Neural progenitor cell (in vitro differentiated cells): ENCODE results near the gene SLC7A1. TPM values are rescaled to one million over a fixed set of nuclear protein-coding genes. Genes with fewer than 3 reads are reported as not detected.
A peak's percentile ranks its signal among the peaks of the same experiment; 100 is the strongest.

ENCODE experiments used
- DNase-seq: peaks from one replicate; pipeline ENCODE4 v3.0.0-alpha.2; 2016; ENCODE audit warnings: low spot score
- H2AFZ ChIP-seq: fragments of 200-600 bp; sonication (generic); replicated peaks from 2 replicates; pipeline ENCODE4 v1.6.1; 2016; ENCODE audit warnings: antibody characterized with exemption
- H3F3A ChIP-seq: fragments of 200-600 bp; sonication (generic); 2 replicates; pipeline ENCODE4 v1.6.1; 2016; ENCODE audit warnings: antibody characterized with exemption, low read depth
- H3K27ac ChIP-seq: fragments of 200-600 bp; sonication (generic); 2 replicates; pipeline ENCODE4 v1.5.1; 2016; ENCODE audit warnings: mild to moderate bottlenecking
- H3K27me3 ChIP-seq: fragments of 200-600 bp; sonication (generic); 2 replicates; pipeline ENCODE4 v1.6.1; 2016; ENCODE audit warnings: mild to moderate bottlenecking, moderate library complexity
- H3K36me3 ChIP-seq: fragments of 200-600 bp; sonication (generic); 2 replicates; pipeline ENCODE4 v1.5.1; 2016
- H3K4me1 ChIP-seq: fragments of 200-600 bp; sonication (generic); 2 replicates; pipeline ENCODE4 v1.6.1; 2016; ENCODE audit warnings: mixed run types
- H3K4me2 ChIP-seq: fragments of 200-600 bp; sonication (generic); 2 replicates; pipeline ENCODE4 v1.6.1; 2016
- H3K4me3 ChIP-seq: fragments of 200-600 bp; sonication (generic); 2 replicates; pipeline ENCODE4 v1.5.1; 2016
- H3K79me2 ChIP-seq: fragments of 200-600 bp; sonication (generic); 2 replicates; pipeline ENCODE4 v1.6.1; 2016; ENCODE audit warnings: low read depth
- H3K9ac ChIP-seq: fragments of 200-600 bp; sonication (generic); 2 replicates; pipeline ENCODE4 v1.6.1; 2016
- H3K9me3 ChIP-seq: fragments of 200-600 bp; sonication (generic); 2 replicates; pipeline ENCODE4 v1.5.1; 2016; ENCODE audit warnings: low read depth
- H4K20me1 ChIP-seq: fragments of 200-600 bp; sonication (generic); 2 replicates; pipeline ENCODE4 v1.6.1; 2016; ENCODE audit warnings: low read depth
- H3K27ac Mint-ChIP-seq: 3 replicates; pipeline ENCODE4 v1.8.0; 2021; ENCODE audit warnings: mixed read lengths
- H3K27me3 Mint-ChIP-seq: 2 replicates; pipeline ENCODE4 v1.8.0; 2022; ENCODE audit warnings: low read depth, mild to moderate bottlenecking, inconsistent platforms, moderate library complexity, mixed read lengths; ENCODE audit not compliant: insufficient read depth
- H3K36me3 Mint-ChIP-seq: 3 replicates; pipeline ENCODE4 v1.8.0; 2021; ENCODE audit warnings: mixed read lengths
- H3K4me1 Mint-ChIP-seq: 3 replicates; pipeline ENCODE4 v1.8.0; 2021; ENCODE audit warnings: mixed read lengths
- H3K4me3 Mint-ChIP-seq: 3 replicates; pipeline ENCODE4 v1.8.0; 2021; ENCODE audit warnings: mild to moderate bottlenecking, moderate library complexity, mixed read lengths
- H3K9me3 Mint-ChIP-seq: 3 replicates; pipeline ENCODE4 v1.8.0; 2020; ENCODE audit warnings: mixed read lengths
- CTCF ChIP-seq: fragments of 200-600 bp; sonication (generic); IDR thresholded peaks from 2 replicates; pipeline ENCODE4 v1.5.1; 2017; ENCODE audit warnings: antibody characterized with exemption, mild to moderate bottlenecking
- EZH2 ChIP-seq: fragments of 200-600 bp; sonication (generic); IDR thresholded peaks from 2 replicates; pipeline ENCODE4 v1.6.1; 2017; ENCODE audit warnings: antibody characterized with exemption, mild to moderate bottlenecking, moderate library complexity
- EZH2phosphoT487 ChIP-seq: fragments of 200-600 bp; sonication (generic); IDR thresholded peaks from 2 replicates; pipeline ENCODE4 v1.6.1; 2017; ENCODE audit warnings: antibody characterized with exemption
- total RNA-seq: library from RNA; depleted of rRNA; stranded (reverse); fragments of >200 nt; gene quantifications from 2 replicates; pipeline ENCODE4 v1.2.3, GENCODE V29; 2015; ENCODE audit warnings: low replicate concordance

SLC7A1 gene
- total RNA-seq, 1 donor from 2014 or later: 16.2 TPM

- H3K27me3 ChIP-seq: no peaks in the 10 kb centered on the region
- TF ChIP-seq EZH2phosphoT487 (no peak), CTCF (no peak), EZH2 (no peak)
- no peak overlapping the region for H3K27ac ChIP-seq
- Mint-ChIP-seq H3K36me3 (peaks cover 27% of the 10 kb centered on the region), H3K4me1 (peaks cover 45% of the 10 kb centered on the region), H3K27ac (no peak overlapping the region), H3K4me3 (no peak overlapping the region), H3K9me3 (peaks cover 6% of the 10 kb centered on the region), H3K27me3 (peaks cover 5% of the 10 kb centered on the region)
- H3K9ac ChIP-seq: no peak overlapping the region
- H3F3A ChIP-seq: no peaks in the 10 kb centered on the region
- no peaks in the 10 kb centered on the region for H3K36me3 ChIP-seq
- no peak for DNase-seq
- peaks cover 10% of the 10 kb centered on the region for H3K4me1 ChIP-seq
- H3K9me3 ChIP-seq: no peaks in the 10 kb centered on the region
- H3K4me3 ChIP-seq: no peak overlapping the region
- H2AFZ ChIP-seq: no peak overlapping the region
- peaks cover 100% of the 10 kb centered on the region for H3K79me2 ChIP-seq
- no peak overlapping the region for H3K4me2 ChIP-seq
- H4K20me1 ChIP-seq: peaks cover 63% of the 10 kb centered on the region
Observed at GRCh38 chr13:29587645-29588044, 7.8 kb downstream of the SLC7A1 start.

GRCh38 chr13:29583073-29583785, 12.3 kb downstream of the SLC7A1 start:
- H3K4me2 ChIP-seq: no peak overlapping the region
- H3F3A ChIP-seq: no peaks in the 10 kb centered on the region
- H3K9me3 Mint-ChIP-seq: peaks cover 32% of the 10 kb centered on the region
- H3K27me3 ChIP-seq: no peaks in the 10 kb centered on the region
- TF ChIP-seq EZH2 (no peak), CTCF (no peak), EZH2phosphoT487 (no peak)
- H3K4me3 Mint-ChIP-seq: no peak overlapping the region
- peaks cover 20% of the 10 kb centered on the region for H3K4me1 Mint-ChIP-seq
- H3K9me3 ChIP-seq: no peaks in the 10 kb centered on the region
- no peak overlapping the region for H3K9ac ChIP-seq
- H3K27ac Mint-ChIP-seq: no peak overlapping the region
- H3K27ac ChIP-seq: no peak overlapping the region
- peaks cover 49% of the 10 kb centered on the region for H3K36me3 Mint-ChIP-seq
- no peak for DNase-seq
- H3K36me3 ChIP-seq: no peaks in the 10 kb centered on the region
- peaks cover 97% of the 10 kb centered on the region for H3K79me2 ChIP-seq
- H4K20me1 ChIP-seq: peaks cover 27% of the 10 kb centered on the region
- peaks cover 12% of the 10 kb centered on the region for H3K4me1 ChIP-seq
- H2AFZ ChIP-seq: no peak overlapping the region
- H3K4me3 ChIP-seq: no peak overlapping the region
- H3K27me3 Mint-ChIP-seq: peaks cover 6% of the 10 kb centered on the region

GRCh38 chr13:29582171-29582570, 13.3 kb downstream of the SLC7A1 start:
- H3K4me2 ChIP-seq: peak overlapping the region; percentile 19
- no peaks in the 10 kb centered on the region for H3K27me3 ChIP-seq
- H4K20me1 ChIP-seq: peaks cover 18% of the 10 kb centered on the region
- H2AFZ ChIP-seq: no peak overlapping the region
- Mint-ChIP-seq H3K4me3 (no peak overlapping the region), H3K36me3 (peaks cover 45% of the 10 kb centered on the region), H3K9me3 (peaks cover 32% of the 10 kb centered on the region), H3K27ac (no peak overlapping the region), H3K27me3 (peaks cover 6% of the 10 kb centered on the region), H3K4me1 (peaks cover 17% of the 10 kb centered on the region)
- DNase-seq: no peak
- H3K4me1 ChIP-seq: peaks cover 12% of the 10 kb centered on the region
- TF ChIP-seq CTCF: no peak
- TF ChIP-seq EZH2phosphoT487: no peak
- no peak for TF ChIP-seq EZH2
- no peaks in the 10 kb centered on the region for H3K9me3 ChIP-seq
- H3F3A ChIP-seq: no peaks in the 10 kb centered on the region
- H3K4me3 ChIP-seq: no peak overlapping the region
- no peak overlapping the region for H3K9ac ChIP-seq
- no peak overlapping the region for H3K27ac ChIP-seq
- peaks cover 96% of the 10 kb centered on the region for H3K79me2 ChIP-seq
- H3K36me3 ChIP-seq: no peaks in the 10 kb centered on the region
